Islet of Langerhans (tissue), 1 donor: Measurements from ENCODE around the gene SPATA19.
"Not testable (repeated sequence)": the region's sequence is repeated elsewhere in the genome, so short reads cannot be mapped to it uniquely, and the experiment has no call there.

Experiments
- FAIRE-seq: peaks from one replicate; lab custom pipeline; 2011; peaks lifted over from hg19 to GRCh38; lab: Jason Lieb, UNC

SPATA19 gene, protein sequence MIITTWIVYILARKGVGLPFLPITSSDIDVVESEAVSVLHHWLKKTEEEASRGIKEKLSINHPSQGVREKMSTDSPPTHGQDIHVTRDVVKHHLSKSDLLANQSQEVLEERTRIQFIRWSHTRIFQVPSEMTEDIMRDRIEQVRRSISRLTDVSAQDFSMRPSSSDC

DNA sequence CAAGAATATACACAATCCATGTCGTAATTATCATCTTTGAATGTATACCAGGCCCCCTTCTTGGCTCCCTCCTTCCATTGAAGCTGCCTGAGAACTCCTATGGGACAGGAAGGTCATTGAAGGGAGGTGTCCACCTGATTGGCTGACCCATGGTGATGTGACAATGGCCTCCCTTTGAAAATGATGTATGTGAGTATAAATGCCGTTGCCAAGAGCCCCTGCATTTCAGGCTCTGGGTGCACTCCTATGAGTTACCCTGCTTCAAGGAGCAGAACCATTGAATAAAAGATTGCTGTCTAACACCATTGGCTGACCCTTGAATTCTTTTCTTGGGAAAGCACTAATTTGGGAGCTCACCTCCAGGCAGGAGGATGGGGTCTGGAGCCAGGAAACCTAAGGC lies at the start of gene SPATA19:
SPATA19 (minus strand) TSS at position 101 of the 400 bp plus-strand sequence; CDS start at position 34, 67 bp downstream.
- no peak for FAIRE-seq

DNA sequence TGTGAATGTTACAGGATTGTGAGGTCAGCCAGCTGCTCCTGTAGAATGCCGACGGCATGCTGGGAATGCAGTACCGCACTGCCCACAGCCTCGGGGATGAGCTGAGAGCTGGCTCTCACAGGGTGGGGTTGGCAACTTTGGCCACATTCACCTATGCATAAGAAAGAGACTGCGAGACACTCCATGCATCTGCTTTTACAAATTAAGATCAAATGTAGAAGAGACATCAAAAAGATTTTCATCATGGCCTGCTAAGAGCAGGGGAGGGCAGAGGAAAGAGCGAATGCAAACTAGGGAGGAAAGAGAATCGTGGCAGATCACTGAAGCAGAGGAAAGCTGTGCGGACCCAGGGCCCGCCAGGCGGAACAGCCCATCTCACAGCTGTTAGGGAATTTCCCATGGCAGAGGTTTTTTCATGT lies 49.8 kb upstream of the SPATA19 start:
- no peak for FAIRE-seq

DNA sequence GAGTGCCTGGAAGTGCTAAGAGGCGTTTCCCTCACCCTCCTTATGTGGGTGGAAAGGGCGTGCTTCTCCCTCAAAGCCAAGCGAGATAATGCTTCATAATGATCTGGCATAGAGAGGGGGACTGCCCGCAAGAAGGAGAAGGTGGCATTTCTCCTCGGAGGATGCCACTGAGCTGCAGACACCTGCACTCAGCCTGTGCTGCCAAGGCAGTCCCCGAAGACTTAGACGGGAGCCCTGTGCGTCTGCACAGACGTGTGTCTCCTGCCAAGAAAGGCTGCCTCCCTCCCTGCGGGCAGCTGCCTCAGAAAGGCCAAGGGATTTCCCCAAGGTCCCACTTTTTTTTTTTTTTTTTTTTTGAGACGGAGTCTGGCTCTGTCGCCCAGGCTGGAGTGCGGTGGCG lies 48.1 kb upstream of the SPATA19 start:
- no peak for FAIRE-seq

DNA sequence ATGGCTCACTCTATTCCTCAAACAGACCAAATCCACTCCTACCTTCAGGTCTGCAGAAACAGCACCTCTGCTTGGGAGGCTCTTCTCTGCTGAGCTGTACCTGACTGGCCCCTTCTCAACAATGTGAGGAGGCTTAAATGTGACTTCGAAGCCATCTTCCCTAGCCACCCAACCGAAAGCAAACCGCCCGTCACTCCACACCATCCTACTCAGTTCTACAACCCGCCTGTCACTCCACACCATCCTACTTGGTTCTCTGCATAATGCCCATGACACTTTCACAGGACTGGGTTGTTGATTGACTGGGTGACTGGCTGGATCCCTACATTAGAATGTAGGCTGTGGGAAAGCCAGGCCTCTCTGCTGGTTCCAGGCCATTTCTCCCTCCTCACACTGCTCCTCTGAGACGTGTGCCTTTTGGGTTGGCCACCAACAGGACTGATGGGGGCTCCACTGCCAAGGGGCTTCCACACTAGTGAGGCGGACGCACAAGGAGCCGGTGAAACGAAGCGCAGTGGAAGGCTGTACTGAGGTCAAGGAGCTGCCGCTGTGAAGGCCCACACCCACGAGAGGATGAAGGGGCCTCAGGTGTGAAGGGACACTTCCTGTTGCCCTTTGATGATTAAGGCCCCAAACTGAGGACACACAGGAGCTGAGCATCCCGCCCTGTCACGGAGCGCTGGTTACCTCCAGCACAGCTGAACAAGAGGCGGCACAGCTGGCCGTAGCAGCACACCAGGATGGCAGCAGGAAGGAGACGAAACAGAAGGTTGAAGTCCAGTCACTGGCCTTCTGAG lies 47.5 kb upstream of the SPATA19 start:
- FAIRE-seq = no peak

DNA sequence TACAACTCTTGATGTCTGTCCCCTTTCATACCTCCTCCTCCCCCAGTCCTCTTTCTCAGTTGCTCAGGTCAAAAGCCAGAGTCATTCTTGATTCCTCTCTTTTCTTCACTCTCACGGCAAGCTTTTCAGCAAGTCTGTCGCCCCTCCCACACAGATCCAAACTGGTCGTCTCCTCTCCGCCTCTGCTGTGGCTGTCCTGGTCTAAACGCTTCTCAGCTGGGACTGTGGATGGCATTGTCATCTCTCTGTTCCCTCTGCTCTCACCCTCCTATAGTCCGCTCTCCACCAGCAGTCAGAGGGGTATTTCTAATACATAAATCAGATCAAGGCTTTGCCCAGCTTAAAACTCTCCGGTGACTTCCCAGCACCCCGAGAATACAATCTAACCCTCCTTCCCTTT lies 46.8 kb upstream of the SPATA19 start:
- FAIRE-seq = no peak

DNA sequence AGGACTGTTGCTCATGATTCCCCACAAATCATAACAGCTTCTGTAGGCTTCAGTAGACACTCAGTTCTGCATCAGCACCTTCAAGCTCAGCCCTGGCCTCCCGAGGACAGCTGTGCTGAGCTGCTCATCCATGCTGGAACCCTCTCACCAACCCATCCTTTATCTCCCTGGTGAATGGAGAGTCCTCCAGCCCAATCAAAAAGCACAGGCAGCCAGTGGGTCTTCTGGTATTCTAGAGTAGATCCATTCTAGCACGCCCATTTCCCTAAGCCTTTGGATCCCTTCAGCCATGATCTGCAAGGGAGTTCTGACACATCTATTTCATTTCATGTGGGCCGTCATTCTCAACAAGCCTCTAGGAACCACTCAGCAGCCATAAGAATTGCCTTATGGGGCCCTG lies 44.6 kb upstream of the SPATA19 start:
- FAIRE-seq = no peak

DNA sequence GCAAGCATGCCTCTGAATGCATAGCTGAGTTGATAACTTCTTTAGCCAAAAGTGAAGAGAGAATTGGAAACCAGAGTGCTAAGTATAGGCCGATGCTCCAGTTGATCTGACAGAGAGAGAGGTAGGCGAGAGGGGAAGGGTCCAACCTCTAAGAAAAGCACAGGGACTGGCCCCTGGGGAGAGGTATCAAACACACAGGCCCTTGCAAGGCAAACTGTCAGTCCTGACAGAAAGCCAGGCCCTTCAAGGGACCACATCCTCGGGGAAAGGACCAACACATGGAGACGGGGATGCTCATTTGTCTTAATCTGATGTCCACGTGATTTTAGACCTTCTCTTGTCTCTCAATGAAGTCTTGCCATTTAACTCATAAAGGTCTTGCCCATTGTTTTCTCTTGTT lies 43.9 kb upstream of the SPATA19 start:
- FAIRE-seq = no peak

DNA sequence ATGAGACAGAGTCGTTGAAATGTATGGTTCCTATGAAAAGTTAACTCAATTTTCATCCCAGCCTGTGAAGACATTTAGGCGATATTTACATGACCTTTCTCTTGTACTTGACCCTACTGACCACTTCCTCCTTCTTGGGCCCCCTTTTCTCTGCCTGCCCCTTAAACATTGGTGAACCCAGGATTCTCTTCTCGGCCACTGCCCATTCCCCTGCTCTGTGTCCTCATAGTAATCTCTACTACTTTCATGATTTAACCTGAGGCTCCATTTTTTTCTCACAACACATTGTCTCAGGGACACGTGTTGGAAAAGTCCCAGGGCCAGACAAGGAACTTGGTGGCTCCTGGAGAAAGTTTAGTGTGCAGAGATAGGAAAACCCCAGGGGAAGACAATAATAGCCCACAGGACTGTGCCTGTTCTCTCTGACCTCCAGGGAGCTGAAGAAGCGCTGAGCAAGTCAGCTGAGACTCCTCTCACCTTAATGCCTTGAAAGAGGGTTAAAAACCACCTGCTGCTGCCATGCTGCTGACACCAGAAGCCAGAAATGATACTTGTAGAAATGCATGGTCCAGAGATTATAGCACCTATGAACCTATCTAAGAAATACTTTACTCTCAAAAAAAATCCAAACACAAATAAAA lies 42.5 kb upstream of the SPATA19 start:
- no peak for FAIRE-seq

DNA sequence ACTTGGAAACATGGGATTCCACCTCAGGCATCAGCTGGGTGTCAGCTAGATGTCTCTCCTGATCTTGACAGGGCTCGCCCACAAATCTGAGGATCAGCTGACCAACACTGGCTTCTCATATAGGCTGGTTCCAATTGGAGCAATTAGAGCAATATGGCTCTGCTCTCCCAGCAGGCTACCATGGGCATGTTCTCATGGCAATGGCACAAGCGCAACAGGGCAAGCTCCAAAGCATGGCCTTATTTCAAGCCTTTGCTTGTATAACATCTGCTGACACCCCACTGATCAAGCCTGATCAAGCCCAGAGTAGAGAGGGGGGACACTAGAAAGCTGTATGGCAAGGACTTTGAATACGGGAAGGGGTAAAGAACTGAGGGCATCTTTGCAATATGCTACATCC lies 40.7 kb upstream of the SPATA19 start:
- FAIRE-seq = no peak

DNA sequence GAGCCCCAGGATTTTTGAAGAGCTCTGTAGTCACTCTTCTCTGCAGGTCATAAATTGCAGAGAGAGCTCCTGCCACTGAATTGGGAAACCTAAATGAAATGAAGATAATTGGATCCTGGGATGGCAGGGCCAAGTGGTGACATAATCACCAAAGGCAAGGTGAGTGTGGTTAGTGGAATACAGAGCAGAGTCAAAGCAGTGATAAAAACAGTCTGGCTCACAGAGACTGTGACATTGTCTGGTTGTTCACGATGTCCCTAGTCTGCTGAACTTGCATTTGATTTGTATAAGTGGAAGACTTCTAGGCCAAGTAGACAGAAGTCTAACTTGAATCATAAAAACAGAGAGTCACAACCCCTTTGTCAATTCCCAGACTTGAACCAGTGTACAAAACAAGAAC lies 26.8 kb upstream of the SPATA19 start:
- no peak for FAIRE-seq

DNA sequence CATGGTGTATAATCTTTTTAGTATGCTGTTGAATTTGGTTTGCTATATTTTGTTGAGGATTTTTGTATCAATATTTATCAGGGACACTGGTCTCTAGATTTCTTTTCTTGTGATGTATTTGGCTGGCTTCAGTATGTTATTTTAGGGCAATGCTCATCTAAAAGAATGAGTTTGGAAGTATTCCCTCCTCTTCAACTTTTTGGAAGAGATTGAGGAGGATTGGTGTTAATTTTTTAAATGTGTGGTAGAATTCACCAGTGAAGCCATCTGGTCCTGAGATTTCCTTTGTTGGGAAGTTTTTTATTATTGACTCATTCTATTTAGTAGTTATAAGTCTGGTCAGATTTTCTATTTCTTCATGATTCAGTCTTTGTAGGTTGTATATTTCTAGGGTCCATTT lies 22.1 kb upstream of the SPATA19 start:
- FAIRE-seq = no peak

DNA sequence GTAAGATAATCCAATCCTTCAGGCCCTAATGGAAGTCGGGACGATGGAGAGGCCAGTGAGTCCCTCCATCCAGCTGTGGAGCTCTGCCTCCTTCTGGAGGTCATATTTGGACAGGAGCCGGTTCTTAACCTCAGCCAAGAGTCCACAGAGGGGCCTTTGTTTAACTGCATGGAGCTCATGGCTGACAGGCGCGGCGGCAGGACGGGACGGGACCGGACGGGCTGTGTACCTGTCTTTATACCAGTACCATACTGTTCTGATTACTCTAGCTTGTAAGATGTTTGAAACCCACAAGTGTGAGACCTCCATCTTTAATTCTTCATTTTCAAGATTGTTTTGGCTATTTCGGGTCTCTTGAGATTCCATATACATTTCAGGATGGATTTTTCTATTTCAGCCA lies 20.2 kb upstream of the SPATA19 start:
- no peak for FAIRE-seq

DNA sequence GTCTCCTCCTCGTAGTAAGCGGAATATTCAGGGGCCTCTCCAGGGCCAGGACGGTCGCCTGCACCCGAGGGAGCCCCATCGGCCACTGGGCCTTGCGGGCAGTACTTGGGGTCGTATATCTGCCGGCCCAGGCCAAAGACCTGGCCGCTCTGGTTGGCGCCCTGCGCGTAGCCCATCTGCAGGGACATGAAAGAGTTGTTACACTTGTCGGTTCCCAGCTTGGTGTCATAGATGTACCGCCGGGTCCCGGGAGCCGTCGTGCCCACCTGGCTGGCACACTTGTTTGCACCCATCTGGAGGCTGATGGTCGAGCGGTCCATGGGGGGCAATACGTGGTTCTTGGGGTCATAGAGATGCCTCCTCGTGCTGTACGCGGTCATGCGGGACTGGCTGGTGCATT lies 19.4 kb upstream of the SPATA19 start:
- no peak for FAIRE-seq

DNA sequence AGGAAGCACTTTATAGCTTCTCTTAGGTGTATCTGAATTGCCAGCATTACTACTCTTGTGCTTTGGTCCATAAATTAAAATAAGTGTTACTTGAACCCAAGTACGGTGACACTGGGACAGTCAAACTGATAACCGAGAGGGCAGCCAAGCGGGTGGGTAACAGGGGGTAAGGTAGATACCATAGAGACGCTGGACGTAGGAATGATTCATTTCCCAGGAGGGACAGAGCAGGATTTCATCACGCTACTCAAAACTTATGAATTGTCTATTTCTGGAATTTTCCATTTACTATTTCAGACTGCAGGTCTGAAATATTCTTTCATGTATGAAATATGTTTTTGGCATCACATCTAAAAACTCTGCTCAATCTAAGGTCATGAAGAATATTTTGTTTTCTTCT lies 14.8 kb upstream of the SPATA19 start:
- no peak for FAIRE-seq

DNA sequence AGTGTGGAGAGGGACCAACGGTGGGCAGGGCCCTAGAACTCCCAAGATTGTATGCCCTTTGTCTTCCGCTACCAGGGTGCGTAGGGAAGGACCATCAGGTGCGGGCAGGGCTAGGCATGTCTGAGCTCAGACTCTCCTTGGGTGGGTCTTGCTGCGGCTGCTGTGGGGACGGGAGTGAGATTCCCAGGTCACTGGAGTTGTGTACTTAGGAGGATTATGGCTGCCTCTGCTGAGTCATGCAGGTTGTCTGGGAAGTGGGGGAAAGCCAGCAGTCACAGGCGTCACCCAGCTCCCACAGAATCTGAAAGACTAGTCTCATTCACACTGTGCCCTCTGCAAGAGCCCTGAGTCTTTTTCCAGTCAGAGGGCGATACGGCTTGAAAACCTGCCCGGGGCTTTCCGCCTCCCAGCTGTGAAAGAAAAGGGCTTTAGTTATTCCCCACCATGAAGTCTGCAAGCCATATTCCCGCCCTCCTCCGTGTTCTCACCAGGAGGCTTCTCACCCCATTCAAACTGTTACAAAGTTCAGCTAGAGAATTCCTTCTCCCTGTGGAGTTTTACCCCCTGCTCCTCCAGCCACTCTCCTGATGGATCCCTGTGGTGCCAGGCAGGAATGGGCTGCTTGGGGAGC lies 9.1 kb upstream of the SPATA19 start:
- FAIRE-seq = not testable (repeated sequence)

DNA sequence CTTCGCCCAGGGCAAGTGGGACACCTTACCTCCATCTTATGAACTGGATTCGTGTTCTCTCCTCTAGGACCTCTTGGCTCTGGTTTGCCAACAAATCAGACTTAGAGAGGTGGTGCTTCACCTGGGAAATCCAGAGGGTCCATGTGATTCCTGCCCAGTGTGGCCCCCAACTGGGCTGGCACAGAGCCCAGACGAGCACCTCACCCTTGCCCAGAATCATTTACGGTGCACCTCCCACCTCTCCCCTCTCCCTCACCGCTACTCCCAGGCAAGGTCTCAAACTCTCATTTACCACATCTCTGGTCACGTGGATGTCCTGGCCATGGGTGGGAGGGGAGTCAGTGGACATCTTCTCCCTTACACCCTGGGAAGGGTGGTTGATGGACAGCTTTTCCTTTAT lies 1.1 kb downstream of the SPATA19 start:
- FAIRE-seq = no peak

DNA sequence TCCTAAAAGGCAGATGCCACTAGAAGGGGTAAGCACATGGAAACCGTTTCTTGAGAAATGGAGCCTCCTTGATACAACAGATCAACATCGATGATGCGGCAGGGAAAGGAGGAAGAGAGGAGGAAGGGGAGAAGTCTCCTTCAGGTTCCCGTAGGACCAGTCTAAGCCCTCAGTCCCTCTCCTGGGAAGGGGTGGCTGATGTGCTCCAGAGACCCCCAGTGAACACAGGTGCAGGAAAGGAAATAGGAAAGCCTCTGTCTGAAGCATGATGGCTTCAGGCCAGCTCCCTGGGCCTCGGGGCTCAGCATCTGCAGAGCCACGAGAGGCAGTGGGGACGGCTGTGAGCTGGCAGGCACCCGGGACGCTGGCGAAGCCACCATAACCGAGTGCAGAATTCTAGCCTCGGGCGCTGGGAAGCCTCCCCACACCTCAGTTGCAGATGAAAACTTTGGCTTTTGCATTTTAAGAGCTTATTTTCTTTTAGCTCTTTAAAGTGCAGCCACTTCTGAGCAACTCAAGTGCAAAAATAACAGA lies 1.8 kb downstream of the SPATA19 start:
- FAIRE-seq = no peak

DNA sequence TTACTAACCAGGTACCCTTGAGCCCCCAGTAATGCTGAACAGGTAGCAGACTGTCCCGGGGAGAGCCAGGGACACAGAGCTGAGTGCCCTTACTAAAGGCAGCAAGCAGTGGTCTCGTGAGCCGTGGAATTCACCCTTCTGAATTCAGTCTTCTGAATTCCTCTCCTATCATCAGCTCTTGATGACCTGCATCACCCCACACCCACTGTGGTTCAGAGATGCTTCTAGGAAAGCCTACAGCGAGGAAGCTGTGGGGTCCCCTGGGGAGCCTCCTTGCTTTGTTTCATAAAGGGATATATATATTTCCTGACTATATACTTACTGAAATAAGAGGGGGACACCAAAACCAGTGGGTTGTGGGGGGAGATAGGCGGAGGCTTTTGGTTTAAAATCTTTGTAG lies 2.6 kb downstream of the SPATA19 start:
- FAIRE-seq = no peak

DNA sequence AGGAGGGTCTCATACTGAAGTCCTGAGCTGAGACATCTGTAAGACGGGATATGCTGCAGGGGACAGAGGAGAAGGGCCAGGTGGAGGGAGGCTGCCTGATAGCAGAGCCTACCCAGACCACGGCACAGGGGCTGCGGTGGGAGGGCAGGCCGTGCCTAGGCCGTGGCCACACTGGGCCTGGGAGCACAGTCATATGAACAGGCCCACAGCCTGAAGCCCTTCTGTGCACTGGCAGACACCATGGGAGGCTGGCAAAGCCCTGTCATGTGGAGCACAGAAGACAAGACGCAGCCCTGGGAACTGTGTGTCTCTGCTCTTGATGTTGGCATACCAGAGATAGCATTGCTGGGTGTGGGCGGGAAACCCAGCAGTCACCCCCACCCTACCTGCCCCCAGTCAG lies 3.3 kb downstream of the SPATA19 start:
- no peak for FAIRE-seq

DNA sequence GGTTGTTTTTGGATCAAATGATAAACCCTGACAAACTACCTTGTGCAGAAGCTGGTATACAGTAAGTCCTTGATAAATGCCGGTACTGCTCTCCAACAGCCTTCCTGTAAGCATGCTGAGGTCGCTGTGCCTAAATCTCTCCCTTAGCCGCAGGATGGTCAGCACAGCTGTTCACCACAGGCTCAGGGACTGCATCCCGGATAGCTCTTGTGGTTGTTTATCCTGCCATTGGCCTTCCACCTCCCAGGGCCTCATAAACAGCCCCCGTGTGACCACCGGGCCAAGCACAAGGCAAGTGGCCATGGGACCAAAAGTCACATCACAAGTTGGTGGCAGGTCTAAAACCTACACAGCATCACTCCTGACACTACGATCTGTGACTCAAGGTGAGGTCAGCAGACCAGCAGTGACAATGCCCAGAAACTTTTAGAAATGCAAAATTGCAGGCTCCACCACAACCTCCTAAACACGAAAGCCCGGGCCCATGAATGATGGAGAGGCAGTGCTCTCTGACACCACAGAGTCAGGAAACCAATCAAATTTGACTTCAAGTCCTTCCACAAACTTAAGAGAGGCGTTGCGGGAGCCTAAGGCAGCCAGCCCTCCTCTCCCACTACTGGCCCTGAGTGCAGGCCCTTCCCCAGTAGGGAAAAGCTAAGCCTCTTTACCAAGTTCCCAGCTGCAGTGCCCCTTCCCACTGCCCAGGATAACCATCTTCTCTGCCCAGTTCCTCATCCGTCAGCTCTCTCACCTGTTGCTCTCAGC lies 3.9 kb downstream of the SPATA19 start:
- no peak for FAIRE-seq

DNA sequence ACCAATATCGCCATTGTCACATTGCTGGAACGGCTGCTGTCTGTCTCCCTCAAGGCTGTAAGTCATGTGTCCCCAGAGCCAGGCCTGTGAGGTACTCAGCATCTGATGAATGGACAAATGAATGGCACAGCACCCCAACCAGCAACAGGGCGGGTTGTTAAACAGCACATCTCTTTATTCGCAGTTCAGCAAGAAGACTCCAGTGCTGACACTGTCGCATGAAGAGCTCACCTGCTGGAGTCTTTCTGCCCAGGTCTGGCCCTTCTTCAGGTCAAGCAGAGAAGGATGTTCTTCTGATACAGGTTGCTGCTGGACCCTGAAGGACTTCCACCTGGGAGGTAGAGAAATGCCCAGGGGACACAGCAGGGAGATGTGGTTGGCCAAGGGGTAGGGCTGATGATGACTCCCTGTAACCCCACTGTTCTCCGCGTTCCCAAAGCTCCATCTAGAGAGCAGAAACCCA lies 4.8 kb downstream of the SPATA19 start:
- no peak for FAIRE-seq
